Keratinocyte (primary cell): Measurements from ENCODE around the gene SAE1.

Experiments
- EZH2 ChIP-seq: IDR thresholded peaks from one replicate; pipeline ENCODE4 v1.6.1; 2012; ENCODE audit warnings: inconsistent platforms, mild to moderate bottlenecking, low read length, moderate library complexity
- TF ChIP-seq, protein P1 (sequence below), 3 experiments: IDR thresholded peaks in 1 of 3; conservative IDR thresholded peaks in 1 of 3; optimal IDR thresholded peaks in 1 of 3; 2 replicates in 2 of 3; 3 replicates in 1 of 3; pipeline versions ENCODE3 to v1.5.1; 2011; ENCODE audit warnings: low read length in 3 of 3, mild to moderate bottlenecking in 3 of 3, moderate library complexity in 2 of 3, control low read depth in 1 of 3, inconsistent platforms in 1 of 3; ENCODE audit not compliant: insufficient read depth in 2 of 3; ENCODE audit errors: extremely low read depth in 1 of 3

DNA sequence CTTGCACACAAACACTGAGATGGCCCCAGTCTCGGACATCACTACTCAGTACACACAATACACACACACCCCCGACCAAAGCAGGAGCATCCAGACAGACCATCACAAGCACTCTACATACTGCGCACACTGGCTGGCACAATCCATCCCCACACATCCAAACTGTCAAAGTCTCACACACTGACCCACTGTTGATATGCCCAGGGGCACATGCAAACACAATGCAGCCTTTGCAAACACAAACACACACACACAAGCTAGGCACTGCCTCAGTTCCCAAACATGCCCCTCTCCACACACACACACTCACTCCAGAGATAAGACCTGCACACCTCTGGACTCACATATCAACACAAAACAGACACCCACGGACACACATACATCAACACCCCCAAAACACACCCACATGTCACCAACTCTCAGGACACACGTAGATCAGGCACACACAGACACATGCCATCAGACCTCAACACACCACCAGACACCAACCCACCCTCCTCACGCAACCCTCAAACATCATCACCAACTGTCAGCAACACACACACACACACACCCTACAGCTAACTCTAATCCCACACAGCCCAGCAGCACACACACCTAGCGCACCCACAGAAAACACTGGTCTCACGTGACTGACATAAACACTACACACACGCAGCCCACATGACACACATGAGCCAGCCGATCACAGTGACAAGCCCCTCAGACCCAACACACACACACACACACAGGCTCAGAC lies 98.5 kb downstream of the SAE1 start:
- TF ChIP-seq, protein P1, sequence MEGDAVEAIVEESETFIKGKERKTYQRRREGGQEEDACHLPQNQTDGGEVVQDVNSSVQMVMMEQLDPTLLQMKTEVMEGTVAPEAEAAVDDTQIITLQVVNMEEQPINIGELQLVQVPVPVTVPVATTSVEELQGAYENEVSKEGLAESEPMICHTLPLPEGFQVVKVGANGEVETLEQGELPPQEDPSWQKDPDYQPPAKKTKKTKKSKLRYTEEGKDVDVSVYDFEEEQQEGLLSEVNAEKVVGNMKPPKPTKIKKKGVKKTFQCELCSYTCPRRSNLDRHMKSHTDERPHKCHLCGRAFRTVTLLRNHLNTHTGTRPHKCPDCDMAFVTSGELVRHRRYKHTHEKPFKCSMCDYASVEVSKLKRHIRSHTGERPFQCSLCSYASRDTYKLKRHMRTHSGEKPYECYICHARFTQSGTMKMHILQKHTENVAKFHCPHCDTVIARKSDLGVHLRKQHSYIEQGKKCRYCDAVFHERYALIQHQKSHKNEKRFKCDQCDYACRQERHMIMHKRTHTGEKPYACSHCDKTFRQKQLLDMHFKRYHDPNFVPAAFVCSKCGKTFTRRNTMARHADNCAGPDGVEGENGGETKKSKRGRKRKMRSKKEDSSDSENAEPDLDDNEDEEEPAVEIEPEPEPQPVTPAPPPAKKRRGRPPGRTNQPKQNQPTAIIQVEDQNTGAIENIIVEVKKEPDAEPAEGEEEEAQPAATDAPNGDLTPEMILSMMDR (optimal IDR thresholded peaks at IDR 0.05 in 1 of 3, IDR thresholded peaks at IDR 0.05 in 1 of 3, conservative IDR thresholded peaks at IDR 0.05 in 1 of 3; ENCODE audit: extremely low read depth in 1 of 3, insufficient read depth in 2 of 3, low read length in 3 of 3), result no peak
- TF ChIP-seq EZH2, result no peak
